Measurements from ENCODE around the gene PEX14. TPM values are rescaled to one million over a fixed set of nuclear protein-coding genes. Genes with fewer than 3 reads are reported as not detected.

The PEX14 gene
- total and polyA plus RNA-seq, 2 experiments from 2014 or later, result 17.6 to 19.6 TPM

GRCh38 chr1:10471411-10472219 is 3.1 kb upstream of the PEX14 start:
- Mint-ChIP-seq H3K9me3 (no peaks in the 10 kb centered on the region), H3K27me3 (ENCODE audit: insufficient read depth, low read depth, poor library complexity) (peaks cover 11% of the 10 kb centered on the region), H3K27ac (peak overlapping the region; percentile 97), H3K4me3 (peak overlapping the region; percentile 97), H3K4me1 (peaks cover 21% of the 10 kb centered on the region), H3K36me3 (ENCODE audit: low read depth) (peaks cover 39% of the 10 kb centered on the region)
- H3K79me2 ChIP-seq (replicated peaks; ENCODE audit: insufficient read depth), result peaks cover 53% of the 10 kb centered on the region
- DNase-seq (ENCODE audit: low spot score), result peak; percentile 62
- H3K36me3 ChIP-seq (ENCODE audit: insufficient read depth), result peaks cover 20% of the 10 kb centered on the region
- ATAC-seq, result peak; percentile 9
- no peaks in the 10 kb centered on the region for H3K9me2 ChIP-seq (ENCODE audit: insufficient read depth)
- no peaks in the 10 kb centered on the region for H3K27me3 ChIP-seq (ENCODE audit: insufficient read depth)
- peaks cover 17% of the 10 kb centered on the region for H3F3A ChIP-seq (replicated peaks; ENCODE audit: low read depth)
- peak overlapping the region; percentile 77 for H3K4me2 ChIP-seq
- H4K20me1 ChIP-seq (replicated peaks; ENCODE audit: insufficient read depth), result peaks cover 31% of the 10 kb centered on the region
- peaks cover 20% of the 10 kb centered on the region for H3K4me1 ChIP-seq (ENCODE audit: insufficient read depth)
- H3K27ac ChIP-seq (ENCODE audit: low read depth), result peak overlapping the region; percentile 22; the same call in 1 of the 2 replicates
- peak overlapping the region; percentile 72; the same call in 1 of the 2 replicates for H2AFZ ChIP-seq
- peak overlapping the region; percentile 78 for H3K4me3 ChIP-seq
- TF ChIP-seq ETS1 (IDR thresholded peaks at IDR 0.05) (no peak), ZNF462 (CRISPR knock-in tag; IDR thresholded peaks at IDR 0.05) (no peak), ZNF331 (CRISPR knock-in tag; IDR thresholded peaks at IDR 0.05; ENCODE audit: low read depth) (no peak), CREB1 (CRISPR knock-in tag; IDR thresholded peaks at IDR 0.05; ENCODE audit: low read depth) (no peak), NANOG (IDR thresholded peaks at IDR 0.05; ENCODE audit: borderline replicate concordance) (no peak), ZNF114 (CRISPR knock-in tag; IDR thresholded peaks at IDR 0.05) (no peak), EZH2 (IDR thresholded peaks at IDR 0.05; ENCODE audit: low read depth, unreplicated experiment) (no peak), REST (IDR thresholded peaks at IDR 0.05; ENCODE audit: unreplicated experiment) (no peak), EZH2phosphoT487 (IDR thresholded peaks at IDR 0.05; ENCODE audit: unreplicated experiment) (no peak), POLR2AphosphoS5 (IDR thresholded peaks at IDR 0.05; ENCODE audit: low read depth) (no peak), JUNB (IDR thresholded peaks at IDR 0.05; ENCODE audit: unreplicated experiment) (no peak), CTCF (conservative IDR thresholded peaks at IDR 0.05; ENCODE audit: low read depth in 2 of 2) (no peak), STAT1 (IDR thresholded peaks at IDR 0.05; ENCODE audit: unreplicated experiment) (no peak)

All from GM23338 (cell line).